SKM-1 (cell line): Measurements from ENCODE around the gene TMCC3.
A peak's percentile ranks its signal among the peaks of the same experiment; 100 is the strongest.
"Not testable (repeated sequence)": the region's sequence is repeated elsewhere in the genome, so short reads cannot be mapped to it uniquely, and the experiment has no call there.

ENCODE experiments used
- DNase-seq: peaks from one replicate; lab custom pipeline; 2025; ENCODE audit not compliant: unreplicated experiment; lab: John Stamatoyannopoulos, UW

The TMCC3 gene

GRCh38 chr12:94604366-94604698 lies 46.0 kb downstream of the TMCC3 start:
- DNase-seq = no peak

GRCh38 chr12:94603434-94604365 lies 46.7 kb downstream of the TMCC3 start:
- no peak for DNase-seq

- DNase-seq = no peak
Observed at GRCh38 chr12:94602024-94602423, 48.3 kb downstream of the TMCC3 start.

- not testable (repeated sequence) for DNase-seq
Observed at GRCh38 chr12:94601307-94601706, 49.0 kb downstream of the TMCC3 start.

GRCh38 chr12:94599189-94599588 lies 51.2 kb downstream of the TMCC3 start:
- DNase-seq = no peak

- DNase-seq = no peak
Observed at GRCh38 chr12:94597268-94597667, 53.1 kb downstream of the TMCC3 start.

GRCh38 chr12:94596596-94596995 lies 53.8 kb downstream of the TMCC3 start:
- no peak for DNase-seq

GRCh38 chr12:94595152-94595551 lies 55.2 kb downstream of the TMCC3 start:
- no peak for DNase-seq

GRCh38 chr12:94594443-94594825 lies 55.9 kb downstream of the TMCC3 start:
- DNase-seq = no peak

GRCh38 chr12:94593822-94594442 lies 56.4 kb downstream of the TMCC3 start:
- peak; percentile 1 for DNase-seq

GRCh38 chr12:94592723-94593122 lies 57.6 kb downstream of the TMCC3 start:
- DNase-seq = not testable (repeated sequence)

- no peak for DNase-seq
Observed at GRCh38 chr12:94592080-94592479, 58.3 kb downstream of the TMCC3 start.

GRCh38 chr12:94590428-94590827 lies 59.9 kb downstream of the TMCC3 start:
- DNase-seq = no peak

GRCh38 chr12:94589591-94590001 lies 60.8 kb downstream of the TMCC3 start:
- no peak for DNase-seq

- no peak for DNase-seq
Observed at GRCh38 chr12:94588346-94588745, 62.0 kb downstream of the TMCC3 start.

- no peak for DNase-seq
Observed at GRCh38 chr12:94587266-94588241, 62.8 kb downstream of the TMCC3 start.

GRCh38 chr12:94586589-94587259 lies 63.6 kb downstream of the TMCC3 start:
- no peak for DNase-seq

- DNase-seq = no peak
Observed at GRCh38 chr12:94585626-94586025, 64.7 kb downstream of the TMCC3 start.

GRCh38 chr12:94584377-94584776 lies 66.0 kb downstream of the TMCC3 start:
- DNase-seq = no peak

GRCh38 chr12:94582591-94582990 lies 67.8 kb downstream of the TMCC3 start:
- DNase-seq = no peak
